GM21737 (cell line): ENCODE measurements around the gene MAP3K8.

ENCODE experiments used
- ATAC-seq: cut with Tn5 transposase; IDR thresholded peaks from one replicate; pipeline ENCODE4 v1.9.1; 2021; ENCODE audit warnings: mild to moderate bottlenecking, moderate library complexity; ENCODE audit not compliant: unreplicated experiment

The MAP3K8 gene

GRCh38 chr10:30488316-30488715 is 54.3 kb downstream of the MAP3K8 start:
- no peak for ATAC-seq

GRCh38 chr10:30489346-30489745 is 55.4 kb downstream of the MAP3K8 start:
- no peak for ATAC-seq

GRCh38 chr10:30490289-30491000 is 56.5 kb downstream of the MAP3K8 start:
- ATAC-seq, result no peak

- ATAC-seq, result no peak
These were observed 57.4 kb downstream of the MAP3K8 start for GRCh38 chr10:30491204-30491915.

- ATAC-seq, result no peak
These were observed 58.0 kb downstream of the MAP3K8 start for GRCh38 chr10:30491916-30492515.

- peak; percentile 38 for ATAC-seq
These were observed 59.9 kb downstream of the MAP3K8 start for GRCh38 chr10:30493609-30494530.

GRCh38 chr10:30494558-30494957 is 60.6 kb downstream of the MAP3K8 start:
- no peak for ATAC-seq

GRCh38 chr10:30495687-30496086 is 61.7 kb downstream of the MAP3K8 start:
- ATAC-seq, result no peak

- ATAC-seq, result no peak
These were observed 65.8 kb downstream of the MAP3K8 start for GRCh38 chr10:30499816-30500215.

GRCh38 chr10:30500534-30500933 is 66.5 kb downstream of the MAP3K8 start:
- no peak for ATAC-seq

- no peak for ATAC-seq
These were observed 67.0 kb downstream of the MAP3K8 start for GRCh38 chr10:30500963-30501504.

GRCh38 chr10:30502266-30503060 is 68.5 kb downstream of the MAP3K8 start:
- ATAC-seq, result peak; percentile 58

- ATAC-seq, result no peak
These were observed 69.8 kb downstream of the MAP3K8 start for GRCh38 chr10:30503700-30504266.

GRCh38 chr10:30505543-30506298 is 71.7 kb downstream of the MAP3K8 start:
- no peak for ATAC-seq

GRCh38 chr10:30509508-30509907 is 75.5 kb downstream of the MAP3K8 start:
- ATAC-seq, result no peak

GRCh38 chr10:30510184-30510931 is 76.4 kb downstream of the MAP3K8 start:
- peak; percentile 71 for ATAC-seq

GRCh38 chr10:30510932-30511700 is 77.1 kb downstream of the MAP3K8 start:
- ATAC-seq, result peak; percentile 25
